RPMI7951 (cell line): ENCODE results near the gene ACTRT3. TPM values are rescaled to one million over a fixed set of nuclear protein-coding genes. Genes with fewer than 3 reads are reported as not detected.
"Not testable (repeated sequence)": the region's sequence is repeated elsewhere in the genome, so short reads cannot be mapped to it uniquely, and the experiment has no call there.

Source experiments
- DNase-seq: peaks from one replicate; pipeline ENCODE4 v3.0.0-alpha.2; 2012; ENCODE audit warnings: low read depth
- total RNA-seq: library from RNA; depleted of rRNA; stranded (reverse); fragments of >200 nt; shearing (Covaris generic); gene quantifications from 2 replicates; pipeline ENCODE4 v1.2.3, GENCODE V29; 2014

Gene ACTRT3
- total RNA-seq, 1 experiment from 2014 or later, result 1.3 TPM

GRCh38 chr3:169772897-169773816, 3.8 kb upstream of the ACTRT3 start, which contains the start of gene MYNN:
TSS of gene MYNN (plus strand) at chr3:169773396. CDS start at chr3:169774296, 900 bp downstream.
- DNase-seq, result peak; percentile 87

- peak; percentile 76 for DNase-seq
Observed at GRCh38 chr3:169772305-169772896, 3.0 kb upstream of the ACTRT3 start.

GRCh38 chr3:169771497-169772304, 2.3 kb upstream of the ACTRT3 start:
- DNase-seq, result peak; percentile 80

GRCh38 chr3:169764882-169765612, 4.3 kb downstream of the ACTRT3 start, which contains the start of gene TERC:
TSS of gene TERC (minus strand) at chr3:169765060.
- peak; percentile 90 for DNase-seq

GRCh38 chr3:169764312-169764881, 5.0 kb downstream of the ACTRT3 start:
- peak; percentile 73 for DNase-seq

GRCh38 chr3:169760479-169760878, 8.9 kb downstream of the ACTRT3 start:
- peak; percentile 79 for DNase-seq

GRCh38 chr3:169759256-169759655, 10.1 kb downstream of the ACTRT3 start:
- peak; percentile 26 for DNase-seq

- no peak for DNase-seq
Observed at GRCh38 chr3:169758359-169758994, 10.9 kb downstream of the ACTRT3 start.

- DNase-seq, result no peak
Observed at GRCh38 chr3:169755488-169755887, 13.9 kb downstream of the ACTRT3 start.

- no peak for DNase-seq
Observed at GRCh38 chr3:169754711-169755110, 14.7 kb downstream of the ACTRT3 start.

- no peak for DNase-seq
Observed at GRCh38 chr3:169751875-169752274, 17.5 kb downstream of the ACTRT3 start.

- DNase-seq, result no peak
Observed at GRCh38 chr3:169750665-169751064, 18.7 kb downstream of the ACTRT3 start.

- DNase-seq, result no peak
Observed at GRCh38 chr3:169748670-169749069, 20.7 kb downstream of the ACTRT3 start.

GRCh38 chr3:169746924-169747323, 22.4 kb downstream of the ACTRT3 start:
- DNase-seq, result no peak

GRCh38 chr3:169744366-169745054, 24.9 kb downstream of the ACTRT3 start:
- peak; percentile 17 for DNase-seq

GRCh38 chr3:169739067-169739466, 30.3 kb downstream of the ACTRT3 start:
- DNase-seq, result no peak

- not testable (repeated sequence) for DNase-seq
Observed at GRCh38 chr3:169731857-169732256, 37.5 kb downstream of the ACTRT3 start.

- DNase-seq, result no peak
Observed at GRCh38 chr3:169722724-169723123, 46.6 kb downstream of the ACTRT3 start.

GRCh38 chr3:169718415-169718814, 50.9 kb downstream of the ACTRT3 start:
- DNase-seq, result not testable (repeated sequence)
